ENCODE measurements around the gene HMGCS1.

GRCh38 chr5:43335681-43336080 is 22.5 kb upstream of the HMGCS1 start:
- TF ChIP-seq POLR2A (IDR thresholded peaks at IDR 0.05): no peak
- TF ChIP-seq, protein P1, sequence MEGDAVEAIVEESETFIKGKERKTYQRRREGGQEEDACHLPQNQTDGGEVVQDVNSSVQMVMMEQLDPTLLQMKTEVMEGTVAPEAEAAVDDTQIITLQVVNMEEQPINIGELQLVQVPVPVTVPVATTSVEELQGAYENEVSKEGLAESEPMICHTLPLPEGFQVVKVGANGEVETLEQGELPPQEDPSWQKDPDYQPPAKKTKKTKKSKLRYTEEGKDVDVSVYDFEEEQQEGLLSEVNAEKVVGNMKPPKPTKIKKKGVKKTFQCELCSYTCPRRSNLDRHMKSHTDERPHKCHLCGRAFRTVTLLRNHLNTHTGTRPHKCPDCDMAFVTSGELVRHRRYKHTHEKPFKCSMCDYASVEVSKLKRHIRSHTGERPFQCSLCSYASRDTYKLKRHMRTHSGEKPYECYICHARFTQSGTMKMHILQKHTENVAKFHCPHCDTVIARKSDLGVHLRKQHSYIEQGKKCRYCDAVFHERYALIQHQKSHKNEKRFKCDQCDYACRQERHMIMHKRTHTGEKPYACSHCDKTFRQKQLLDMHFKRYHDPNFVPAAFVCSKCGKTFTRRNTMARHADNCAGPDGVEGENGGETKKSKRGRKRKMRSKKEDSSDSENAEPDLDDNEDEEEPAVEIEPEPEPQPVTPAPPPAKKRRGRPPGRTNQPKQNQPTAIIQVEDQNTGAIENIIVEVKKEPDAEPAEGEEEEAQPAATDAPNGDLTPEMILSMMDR (IDR thresholded peaks at IDR 0.05): no peak

Measured in vagina (tissue), 2 donors.